HUES64 (cell line): ENCODE measurements around the gene MAGI1.

Experiments used
- H3K27ac ChIP-seq: 2 replicates; pipeline ENCODE4 v1.7.0; 2013; ENCODE audit warnings: low read depth, low read length, inconsistent platforms
- H3K27me3 ChIP-seq: 2 replicates; pipeline ENCODE4 v1.6.1; 2013; ENCODE audit warnings: mild to moderate bottlenecking, low read length; ENCODE audit not compliant: insufficient read depth
- H3K36me3 ChIP-seq: 2 replicates; pipeline ENCODE4 v1.6.1; 2013; ENCODE audit warnings: mild to moderate bottlenecking, low read length; ENCODE audit not compliant: insufficient read depth
- H3K4me1 ChIP-seq: 2 replicates; pipeline ENCODE4 v1.6.1; 2013; ENCODE audit warnings: mild to moderate bottlenecking, low read length, moderate library complexity; ENCODE audit not compliant: insufficient read depth
- H3K4me3 ChIP-seq: 2 replicates; pipeline ENCODE4 v1.5.1; 2013; ENCODE audit warnings: mild to moderate bottlenecking, low read length, moderate library complexity
- H3K9ac ChIP-seq: 2 replicates; pipeline ENCODE4 v1.6.1; 2013; ENCODE audit warnings: mild to moderate bottlenecking, low read depth, low read length
- H3K9me3 ChIP-seq: 2 replicates; pipeline ENCODE4 v1.6.1; 2013; ENCODE audit warnings: low read depth, low read length; ENCODE audit not compliant: insufficient read depth
- WGBS: fragments of 150-250, 120-280 bp; methylation state at CpG from one replicate; pipeline ENCODE4 v1.1.7; 2013; ENCODE audit warnings: missing lambda C conversion rate; 5-methylcytosine and 5-hydroxymethylcytosine counted together

The MAGI1 gene

DNA sequence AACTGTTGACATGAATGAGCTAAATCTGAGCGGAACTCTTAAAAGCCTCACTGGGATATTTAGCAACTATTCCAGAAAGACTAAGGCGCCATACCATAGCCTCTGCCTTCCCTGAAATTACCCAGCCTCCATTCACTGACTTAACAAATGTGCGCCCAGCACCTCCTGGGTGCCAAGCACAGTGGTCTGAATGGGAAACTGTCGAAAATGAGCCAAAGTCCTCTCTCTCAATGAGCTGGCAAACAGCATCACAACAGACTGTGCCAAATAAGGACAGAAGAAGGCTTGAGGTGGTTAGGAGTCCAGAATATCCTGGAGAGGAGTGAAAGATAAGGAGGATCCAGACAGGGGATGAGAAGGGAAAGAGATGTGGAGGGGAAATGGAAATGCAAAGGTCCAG lies 332.4 kb downstream of the MAGI1 start:
- WGBS, result 87% methylated on average over 4 of the region's 4 CpGs
- Histone ChIP-seq H3K27me3 (no peaks in the 10 kb centered on the region), H3K4me3 (no peak overlapping the region), H3K4me1 (peaks cover 2% of the 10 kb centered on the region; the same call in 1 of the 2 replicates), H3K27ac (no peak overlapping the region), H3K9me3 (no peaks in the 10 kb centered on the region), H3K9ac (no peak overlapping the region), H3K36me3 (no peaks in the 10 kb centered on the region)

GRCh38 chr3:65703820-65704219 lies 334.9 kb downstream of the MAGI1 start:
- Histone ChIP-seq H3K36me3 (no peaks in the 10 kb centered on the region), H3K9ac (no peak overlapping the region), H3K27ac (no peak overlapping the region), H3K4me1 (peaks cover 2% of the 10 kb centered on the region; the same call in 1 of the 2 replicates), H3K9me3 (no peaks in the 10 kb centered on the region), H3K4me3 (no peak overlapping the region), H3K27me3 (no peaks in the 10 kb centered on the region)
- WGBS, result 95% methylated on average over 2 of the region's 2 CpGs

DNA sequence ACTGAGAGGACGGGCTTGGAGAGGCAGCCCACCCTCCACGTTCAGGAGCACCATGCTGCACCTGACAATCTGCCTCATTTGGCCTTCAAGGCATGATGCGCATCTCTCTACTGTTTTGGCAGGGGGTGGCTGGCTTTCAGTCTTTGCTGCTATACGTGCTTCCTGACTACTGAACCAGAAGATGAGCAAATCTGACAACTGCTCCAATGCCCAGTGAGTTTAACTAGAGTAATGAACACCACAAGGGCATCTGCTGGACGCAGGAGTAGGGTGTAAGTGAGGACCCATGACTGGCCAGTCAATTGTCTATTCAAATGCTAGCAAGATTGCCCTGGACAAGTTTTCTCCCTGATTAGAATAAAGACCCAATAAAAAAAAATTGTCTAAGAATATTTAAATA lies 335.7 kb downstream of the MAGI1 start:
- Histone ChIP-seq H3K36me3 (no peaks in the 10 kb centered on the region), H3K27ac (no peak overlapping the region), H3K9ac (no peak overlapping the region), H3K4me1 (peaks cover 2% of the 10 kb centered on the region; the same call in 1 of the 2 replicates), H3K9me3 (no peaks in the 10 kb centered on the region), H3K4me3 (no peak overlapping the region), H3K27me3 (no peaks in the 10 kb centered on the region)
- WGBS, result 92% methylated on average over 5 of the region's 5 CpGs

GRCh38 chr3:65702202-65702601 lies 336.5 kb downstream of the MAGI1 start:
- Histone ChIP-seq H3K4me1 (0 out of 2 replicates have a peak, but pooled peaks cover 2% of the 10 kb centered on the region), H3K9ac (no peak overlapping the region), H3K27ac (no peak overlapping the region), H3K4me3 (no peak overlapping the region), H3K9me3 (no peaks in the 10 kb centered on the region), H3K36me3 (no peaks in the 10 kb centered on the region), H3K27me3 (no peaks in the 10 kb centered on the region)
- 91% methylated on average over 2 of the region's 2 CpGs for WGBS

GRCh38 chr3:65701516-65701915 lies 337.2 kb downstream of the MAGI1 start:
- no peaks in the 10 kb centered on the region for H3K36me3 ChIP-seq
- 98% methylated on average over 4 of the region's 4 CpGs for WGBS
- no peaks in the 10 kb centered on the region for H3K9me3 ChIP-seq
- no peak overlapping the region for H3K9ac ChIP-seq
- H3K27ac ChIP-seq, result no peak overlapping the region
- 0 out of 2 replicates have a peak, but pooled peaks cover 2% of the 10 kb centered on the region for H3K4me1 ChIP-seq
- H3K27me3 ChIP-seq, result no peaks in the 10 kb centered on the region
- H3K4me3 ChIP-seq, result no peak overlapping the region

DNA sequence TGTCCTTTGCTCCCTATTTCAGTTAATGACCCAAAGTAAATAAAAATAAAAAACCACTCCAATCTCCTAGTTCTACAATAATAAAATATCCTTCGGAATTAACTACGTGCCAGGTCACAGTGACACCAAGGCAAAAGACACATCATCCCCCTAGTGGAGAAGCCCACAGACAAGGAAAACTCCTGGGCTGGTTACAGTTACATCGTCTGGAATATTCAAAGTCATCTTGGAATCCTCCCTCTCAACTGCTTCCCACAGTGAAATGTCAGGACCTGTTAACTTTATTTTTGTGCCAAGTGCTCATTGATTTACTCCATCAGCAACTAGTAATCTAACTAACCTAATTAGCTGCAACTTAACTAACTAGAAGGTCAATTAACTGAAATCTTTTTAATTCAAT lies 349.3 kb downstream of the MAGI1 start:
- Histone ChIP-seq H3K27ac (no peak overlapping the region), H3K36me3 (no peaks in the 10 kb centered on the region), H3K9me3 (no peaks in the 10 kb centered on the region), H3K9ac (no peak overlapping the region), H3K27me3 (no peaks in the 10 kb centered on the region), H3K4me3 (no peak overlapping the region), H3K4me1 (no peaks in the 10 kb centered on the region; the same call in 1 of the 2 replicates)
- WGBS, result 77% methylated on average over 3 of the region's 3 CpGs

- no peak overlapping the region for H3K9ac ChIP-seq
- H3K4me1 ChIP-seq, result no peaks in the 10 kb centered on the region; the same call in 1 of the 2 replicates
- H3K27me3 ChIP-seq, result no peaks in the 10 kb centered on the region
- no peaks in the 10 kb centered on the region for H3K9me3 ChIP-seq
- 94% methylated on average over 5 of the region's 5 CpGs for WGBS
- no peaks in the 10 kb centered on the region for H3K36me3 ChIP-seq
- H3K4me3 ChIP-seq, result no peak overlapping the region
- no peak overlapping the region for H3K27ac ChIP-seq
These were observed 351.0 kb downstream of the MAGI1 start for GRCh38 chr3:65687741-65688140.

DNA sequence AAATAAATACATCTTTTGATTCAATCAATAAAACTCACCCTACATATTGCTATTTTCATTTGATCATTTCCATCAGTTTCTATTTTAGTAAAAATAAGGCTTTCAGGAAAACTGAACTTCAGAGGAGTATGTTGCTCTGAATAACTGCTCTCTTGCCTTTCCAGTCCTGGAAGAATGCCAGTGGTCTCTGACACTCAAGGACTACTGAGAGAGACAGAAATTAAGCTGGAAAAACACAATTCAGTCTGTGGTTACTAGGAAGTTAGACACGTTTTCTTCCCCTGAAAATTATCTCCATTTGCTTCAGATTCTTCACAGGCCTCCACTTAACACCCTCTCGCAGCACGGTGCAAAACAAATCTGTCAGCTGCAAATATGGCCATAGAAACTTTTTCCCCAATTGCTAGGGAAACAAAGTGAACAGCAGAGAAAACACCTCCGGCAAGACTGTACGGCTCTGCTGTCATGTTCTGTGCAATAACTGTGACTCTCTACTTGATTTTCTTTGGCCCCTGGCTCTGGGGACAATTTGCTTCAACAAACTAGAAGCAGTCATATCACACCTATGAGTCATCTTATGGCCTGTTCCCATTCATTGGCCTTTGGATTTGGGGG lies 353.0 kb downstream of the MAGI1 start:
- H3K9ac ChIP-seq, result no peak overlapping the region
- 85% methylated on average over 5 of the region's 5 CpGs for WGBS
- no peaks in the 10 kb centered on the region for H3K9me3 ChIP-seq
- H3K4me1 ChIP-seq, result no peaks in the 10 kb centered on the region; the same call in 1 of the 2 replicates
- H3K27me3 ChIP-seq, result no peaks in the 10 kb centered on the region
- H3K4me3 ChIP-seq, result no peak overlapping the region
- no peak overlapping the region for H3K27ac ChIP-seq
- no peaks in the 10 kb centered on the region for H3K36me3 ChIP-seq

GRCh38 chr3:65678516-65678915 lies 360.2 kb downstream of the MAGI1 start:
- H3K4me3 ChIP-seq, result no peak overlapping the region
- H3K36me3 ChIP-seq, result no peaks in the 10 kb centered on the region
- peaks cover 29% of the 10 kb centered on the region for H3K4me1 ChIP-seq
- WGBS, result 76% methylated on average over 4 of the region's 4 CpGs
- H3K27ac ChIP-seq, result no peak overlapping the region
- H3K9ac ChIP-seq, result no peak overlapping the region
- H3K27me3 ChIP-seq, result no peaks in the 10 kb centered on the region
- no peaks in the 10 kb centered on the region for H3K9me3 ChIP-seq

GRCh38 chr3:65677486-65678010 lies 361.2 kb downstream of the MAGI1 start:
- H3K4me3 ChIP-seq, result no peak overlapping the region
- H3K4me1 ChIP-seq, result peaks cover 38% of the 10 kb centered on the region
- H3K9me3 ChIP-seq, result no peaks in the 10 kb centered on the region
- no peaks in the 10 kb centered on the region for H3K36me3 ChIP-seq
- no peaks in the 10 kb centered on the region for H3K27me3 ChIP-seq
- H3K9ac ChIP-seq, result no peak overlapping the region
- H3K27ac ChIP-seq, result no peak overlapping the region
- 95% methylated on average over 3 of the region's 3 CpGs for WGBS

- Histone ChIP-seq H3K9me3 (no peaks in the 10 kb centered on the region), H3K4me1 (peaks cover 45% of the 10 kb centered on the region), H3K27ac (no peak overlapping the region), H3K27me3 (no peaks in the 10 kb centered on the region), H3K4me3 (no peak overlapping the region), H3K9ac (no peak overlapping the region), H3K36me3 (no peaks in the 10 kb centered on the region)
- WGBS, result 87% methylated on average over 2 of the region's 2 CpGs
These were observed 362.1 kb downstream of the MAGI1 start for GRCh38 chr3:65676580-65676979.
